Measurements from ENCODE around the gene SLC4A9.

The SLC4A9 gene, protein sequence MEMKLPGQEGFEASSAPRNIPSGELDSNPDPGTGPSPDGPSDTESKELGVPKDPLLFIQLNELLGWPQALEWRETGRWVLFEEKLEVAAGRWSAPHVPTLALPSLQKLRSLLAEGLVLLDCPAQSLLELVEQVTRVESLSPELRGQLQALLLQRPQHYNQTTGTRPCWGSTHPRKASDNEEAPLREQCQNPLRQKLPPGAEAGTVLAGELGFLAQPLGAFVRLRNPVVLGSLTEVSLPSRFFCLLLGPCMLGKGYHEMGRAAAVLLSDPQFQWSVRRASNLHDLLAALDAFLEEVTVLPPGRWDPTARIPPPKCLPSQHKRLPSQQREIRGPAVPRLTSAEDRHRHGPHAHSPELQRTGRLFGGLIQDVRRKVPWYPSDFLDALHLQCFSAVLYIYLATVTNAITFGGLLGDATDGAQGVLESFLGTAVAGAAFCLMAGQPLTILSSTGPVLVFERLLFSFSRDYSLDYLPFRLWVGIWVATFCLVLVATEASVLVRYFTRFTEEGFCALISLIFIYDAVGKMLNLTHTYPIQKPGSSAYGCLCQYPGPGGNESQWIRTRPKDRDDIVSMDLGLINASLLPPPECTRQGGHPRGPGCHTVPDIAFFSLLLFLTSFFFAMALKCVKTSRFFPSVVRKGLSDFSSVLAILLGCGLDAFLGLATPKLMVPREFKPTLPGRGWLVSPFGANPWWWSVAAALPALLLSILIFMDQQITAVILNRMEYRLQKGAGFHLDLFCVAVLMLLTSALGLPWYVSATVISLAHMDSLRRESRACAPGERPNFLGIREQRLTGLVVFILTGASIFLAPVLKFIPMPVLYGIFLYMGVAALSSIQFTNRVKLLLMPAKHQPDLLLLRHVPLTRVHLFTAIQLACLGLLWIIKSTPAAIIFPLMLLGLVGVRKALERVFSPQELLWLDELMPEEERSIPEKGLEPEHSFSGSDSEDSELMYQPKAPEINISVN

DNA sequence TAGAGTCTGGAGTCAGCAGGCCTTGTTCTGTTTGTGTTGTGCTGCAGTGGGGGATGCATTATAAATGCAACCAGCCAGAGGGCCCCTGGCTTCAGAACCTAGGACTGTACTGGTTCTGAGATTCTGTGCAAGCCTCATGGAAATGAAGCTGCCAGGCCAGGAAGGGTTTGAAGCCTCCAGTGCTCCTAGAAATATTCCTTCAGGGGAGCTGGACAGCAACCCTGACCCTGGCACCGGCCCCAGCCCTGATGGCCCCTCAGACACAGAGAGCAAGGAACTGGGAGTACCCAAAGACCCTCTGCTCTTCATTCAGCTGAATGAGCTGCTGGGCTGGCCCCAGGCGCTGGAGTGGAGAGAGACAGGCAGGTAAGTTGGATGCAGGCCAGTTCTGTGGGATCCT, at the start of gene SLC4A9:
Gene SLC4A9 (plus strand): TSS at position 94 of the 400 bp plus-strand sequence. CDS start 43 bp downstream, at position 137.
- DNase-seq (ENCODE audit: low spot score) (no peak), FAIRE-seq (no peak)

- DNase-seq (ENCODE audit: low spot score) = no peak
- FAIRE-seq = no peak
Observed at GRCh38 chr5:140310434-140310833, 49.6 kb upstream of the SLC4A9 start.

- FAIRE-seq (peak; percentile 80), DNase-seq (ENCODE audit: low spot score) (peak; percentile 87)
Observed at GRCh38 chr5:140311011-140311467, 49.0 kb upstream of the SLC4A9 start.

DNA sequence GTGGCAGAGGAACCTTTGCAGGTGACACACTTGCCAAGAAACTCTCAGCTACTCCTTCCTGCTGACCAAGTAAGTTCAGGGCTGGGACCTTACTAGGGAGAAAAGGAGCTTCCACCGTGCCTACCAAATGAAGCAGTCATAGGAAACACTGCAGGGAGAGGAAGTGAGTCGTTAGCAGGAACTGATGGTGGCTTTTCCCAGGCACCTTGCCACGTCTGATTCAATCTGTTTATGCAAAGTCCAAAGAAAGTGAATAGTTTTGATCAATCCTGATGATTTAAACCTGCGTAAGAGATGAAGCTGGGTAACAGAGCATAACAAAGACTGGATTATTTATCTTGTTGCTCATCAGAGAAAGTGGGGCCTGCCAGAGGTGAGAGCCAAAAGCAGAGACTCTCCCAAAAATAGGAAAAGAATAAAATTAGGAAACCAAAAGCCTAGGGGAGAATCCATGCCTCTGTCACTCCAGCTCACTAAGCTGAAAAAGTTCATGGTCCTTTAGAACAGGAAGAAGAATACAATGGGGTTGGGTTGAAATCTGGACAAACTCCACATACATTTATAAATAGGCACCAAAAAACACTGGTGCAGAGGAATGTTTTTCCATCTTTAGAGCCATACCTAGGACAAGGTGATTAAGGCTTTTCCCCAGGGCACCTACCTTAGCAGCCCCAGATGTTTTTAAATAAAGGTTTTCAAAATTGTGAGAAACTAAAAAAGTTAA, 47.8 kb upstream of the SLC4A9 start:
- peak; percentile 83 for FAIRE-seq
- DNase-seq (ENCODE audit: low spot score) = peak; percentile 96

GRCh38 chr5:140312791-140313189, 47.2 kb upstream of the SLC4A9 start:
- no peak for DNase-seq (ENCODE audit: low spot score)
- no peak for FAIRE-seq

GRCh38 chr5:140317859-140318258, 42.1 kb upstream of the SLC4A9 start:
- FAIRE-seq = peak; percentile 80
- DNase-seq (ENCODE audit: low spot score) = peak; percentile 84

DNA sequence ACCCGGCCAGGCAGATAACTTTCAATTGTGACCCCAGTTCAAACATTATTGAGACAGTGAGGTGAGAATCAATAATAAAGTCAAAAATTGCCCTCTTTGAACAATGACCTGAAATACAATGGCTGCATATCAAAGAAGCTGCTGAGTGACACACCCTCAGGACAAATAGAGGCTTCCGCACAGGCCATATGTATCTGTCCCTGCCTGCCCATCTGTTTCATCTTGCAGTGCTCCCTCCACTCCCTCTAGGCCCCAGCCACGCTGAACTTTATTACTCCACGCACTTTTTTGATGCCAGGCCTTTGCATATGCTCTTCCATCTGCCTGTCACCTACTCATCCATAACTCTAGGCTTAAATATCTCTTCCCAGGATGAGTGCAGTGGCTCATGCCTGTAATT, 41.2 kb upstream of the SLC4A9 start:
- FAIRE-seq (no peak), DNase-seq (ENCODE audit: low spot score) (no peak)

DNA sequence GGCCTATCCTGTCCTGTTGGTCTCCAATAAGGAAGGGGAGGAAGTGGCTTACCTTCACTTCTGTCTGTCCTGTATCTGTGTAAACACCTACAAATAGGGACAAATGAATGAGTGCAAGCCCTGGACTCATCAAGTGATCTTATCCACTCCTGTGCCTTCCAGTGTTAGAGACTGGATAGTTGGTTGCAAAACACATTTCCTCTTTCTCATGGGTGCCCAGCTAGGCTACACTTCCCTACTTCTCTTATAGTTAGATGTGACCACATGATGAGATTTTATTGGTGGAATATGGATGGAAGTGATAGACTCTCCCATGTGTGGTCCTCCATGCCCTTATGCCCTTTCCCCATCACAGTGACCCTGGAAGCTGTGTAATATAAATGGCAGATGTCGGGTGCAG, 40.2 kb upstream of the SLC4A9 start:
- DNase-seq (ENCODE audit: low spot score) (no peak), FAIRE-seq (no peak)

DNA sequence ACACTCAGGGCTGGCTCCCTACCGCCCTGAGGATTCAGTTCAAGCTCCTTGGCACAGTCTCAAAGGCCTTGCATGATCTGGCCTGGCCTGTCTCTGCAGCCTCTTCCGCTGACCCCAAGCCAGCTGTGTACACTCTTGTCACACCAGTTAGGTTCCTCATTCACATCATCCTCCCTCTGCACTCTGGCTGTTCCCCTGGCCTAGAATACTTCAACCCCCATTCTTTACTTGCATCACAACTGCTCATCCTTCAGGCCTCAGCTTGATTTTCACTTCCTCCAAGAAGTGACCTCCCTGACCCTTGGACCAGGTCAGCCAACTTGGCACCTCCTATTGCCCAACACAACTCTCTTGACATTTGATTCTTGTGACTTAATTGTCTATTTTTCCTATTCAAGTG, 38.2 kb upstream of the SLC4A9 start:
- DNase-seq (ENCODE audit: low spot score) (no peak), FAIRE-seq (no peak)

GRCh38 chr5:140322751-140323731, 37.0 kb upstream of the SLC4A9 start:
- DNase-seq (ENCODE audit: low spot score) (peak; percentile 98), FAIRE-seq (peak; percentile 89)

- DNase-seq (ENCODE audit: low spot score) = peak; percentile 86
Observed at GRCh38 chr5:140324041-140324600, 35.9 kb upstream of the SLC4A9 start.

DNA sequence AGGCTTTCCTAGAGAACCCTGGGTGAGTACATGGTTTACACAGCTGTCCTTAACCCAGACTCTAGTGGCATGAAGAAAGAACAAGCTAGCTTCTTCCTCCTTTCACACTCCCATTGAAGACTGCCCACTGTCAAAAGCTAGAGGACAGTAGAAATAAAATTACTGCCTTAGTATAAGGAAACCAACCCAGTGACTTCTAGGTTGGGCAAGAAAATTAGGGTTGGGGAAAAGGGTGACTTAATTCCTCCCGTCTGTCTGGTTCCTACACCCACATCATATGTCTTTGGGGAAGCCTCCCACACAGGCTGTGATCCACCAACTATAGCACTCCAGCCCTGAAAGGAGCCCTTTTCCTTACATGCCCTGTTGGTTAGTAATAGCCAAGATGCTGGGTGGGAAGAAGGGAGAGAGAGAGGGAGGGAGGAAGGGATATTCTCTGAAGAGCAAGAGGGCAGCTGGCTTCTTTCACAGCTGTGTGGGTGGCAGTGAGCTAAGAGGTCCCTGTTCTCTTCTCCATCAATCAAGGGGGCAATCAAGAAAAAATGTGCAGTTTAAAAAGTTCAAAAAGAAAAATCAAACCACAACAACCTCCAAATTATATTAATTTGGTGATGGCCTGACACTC, 35.3 kb upstream of the SLC4A9 start:
- DNase-seq (ENCODE audit: low spot score) = peak; percentile 56
- FAIRE-seq = no peak

More at GRCh38 chr5:140324041-140324600, 35.9 kb upstream of the SLC4A9 start:
- FAIRE-seq = peak; percentile 80

GRCh38 chr5:140325486-140325885, 34.5 kb upstream of the SLC4A9 start:
- DNase-seq (ENCODE audit: low spot score) = no peak
- FAIRE-seq = no peak

- DNase-seq (ENCODE audit: low spot score) = no peak
Observed at GRCh38 chr5:140327589-140327988, 32.4 kb upstream of the SLC4A9 start.

DNA sequence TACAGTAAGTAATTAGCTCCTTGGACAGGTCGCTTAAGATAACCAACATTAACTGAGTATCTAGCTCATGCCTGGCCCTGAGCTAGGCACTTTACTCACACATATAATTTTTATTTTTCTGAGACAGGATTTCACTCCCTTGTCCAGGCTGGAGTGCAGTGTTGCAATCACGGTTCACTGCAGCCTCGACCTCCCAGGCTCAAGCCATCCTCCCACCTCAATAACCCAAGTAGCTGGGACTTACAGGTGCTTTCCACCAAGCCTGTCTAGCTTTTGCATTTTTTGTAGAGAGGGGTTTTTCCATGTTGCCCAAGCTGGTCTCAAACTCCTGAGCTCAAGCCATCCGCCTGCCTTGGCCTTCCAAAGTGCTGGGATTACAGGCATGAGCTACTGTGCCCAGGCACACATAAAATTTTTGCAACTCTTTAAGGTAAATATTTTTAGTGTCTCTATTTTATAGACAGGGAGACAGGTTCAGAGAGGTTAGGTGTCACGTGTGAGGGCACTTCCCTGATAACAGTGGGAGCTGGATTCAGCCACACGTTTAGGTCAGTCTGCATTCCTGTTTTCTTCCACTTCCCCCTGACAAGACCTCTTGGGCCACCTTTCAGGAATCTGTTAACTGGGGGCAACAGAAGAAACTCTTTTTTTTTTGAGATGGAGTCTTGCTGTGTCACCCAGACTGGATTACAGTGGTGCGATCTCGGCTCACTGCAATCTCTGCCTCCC, 31.8 kb upstream of the SLC4A9 start:
- FAIRE-seq (no peak), DNase-seq (ENCODE audit: low spot score) (no peak)

More at GRCh38 chr5:140327589-140327988, 32.4 kb upstream of the SLC4A9 start:
- no peak for FAIRE-seq

DNA sequence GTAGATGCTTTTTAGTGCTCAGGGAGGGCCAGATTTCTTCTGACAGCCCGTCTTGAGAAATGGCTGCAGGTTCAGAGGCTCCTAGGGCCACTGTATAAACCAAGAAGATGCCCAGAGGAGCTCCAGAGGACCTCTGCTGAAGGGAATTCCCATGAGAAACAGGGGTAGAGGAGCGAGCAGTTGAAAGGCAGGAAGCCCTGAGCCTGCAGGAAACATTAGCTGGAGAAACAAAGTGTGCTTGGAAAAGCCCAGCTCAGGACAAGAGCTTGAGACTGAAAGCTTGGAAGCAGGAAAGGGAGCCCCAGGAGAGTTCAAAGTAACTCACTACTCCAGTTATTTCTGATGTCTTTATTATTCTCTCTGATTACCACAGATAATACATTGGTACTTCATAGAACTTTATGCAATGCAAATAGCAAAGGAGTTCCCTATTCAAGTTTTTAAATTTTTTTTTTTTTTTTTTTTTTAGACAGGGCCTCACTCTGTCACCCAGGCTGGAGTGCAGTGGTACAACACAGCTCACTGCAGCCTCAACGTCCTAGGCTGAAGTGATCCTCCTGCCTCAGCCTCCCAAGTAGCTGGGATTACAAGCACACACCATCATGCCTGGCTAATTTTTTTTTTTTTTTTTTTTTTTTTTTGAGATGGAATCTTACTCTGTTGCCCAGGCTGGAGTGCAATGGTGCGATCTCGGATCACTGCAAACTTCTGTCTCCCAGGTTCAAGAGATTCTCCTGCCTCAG, 30.1 kb upstream of the SLC4A9 start:
- FAIRE-seq = no peak
- no peak for DNase-seq (ENCODE audit: low spot score)

DNA sequence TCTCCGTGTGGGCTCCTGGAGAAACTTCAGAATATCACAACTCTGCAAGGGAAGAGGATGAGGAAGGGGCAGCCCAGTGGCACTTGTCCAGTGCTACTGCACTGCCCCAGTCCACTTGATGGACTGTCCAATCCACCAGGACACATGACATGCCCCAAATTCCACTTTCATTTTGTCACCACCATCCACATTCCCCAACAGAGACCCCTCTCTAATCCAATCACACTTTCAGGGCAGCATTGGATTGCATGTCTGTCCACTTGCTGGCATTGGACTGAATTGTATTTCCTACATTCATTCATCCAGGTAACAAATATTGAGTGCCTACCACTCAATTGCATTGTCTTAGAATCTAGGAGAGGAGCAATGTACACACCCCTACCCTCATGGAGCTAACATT, 28.4 kb upstream of the SLC4A9 start:
- DNase-seq (ENCODE audit: low spot score) (no peak), FAIRE-seq (no peak)

DNA sequence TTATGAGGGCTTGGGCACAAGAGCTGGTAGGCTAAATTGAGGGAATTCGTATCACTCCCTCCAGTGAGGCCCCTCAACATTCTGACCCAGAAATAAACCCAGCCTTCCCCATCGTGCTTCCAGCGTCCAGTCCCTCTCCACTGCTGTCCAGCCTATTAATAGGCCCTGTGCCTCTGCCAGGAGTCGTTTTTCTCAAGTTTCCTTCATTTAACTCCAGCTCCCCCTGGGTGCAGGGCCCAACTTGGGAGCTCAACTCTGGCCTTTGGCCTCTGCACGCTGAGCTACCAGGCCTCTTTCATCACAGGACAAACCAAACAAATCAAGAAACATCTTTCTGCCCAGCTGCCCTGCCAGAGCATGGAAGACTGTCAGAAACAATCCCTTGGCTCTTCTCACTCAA, 23.6 kb upstream of the SLC4A9 start:
- no peak for FAIRE-seq
- DNase-seq (ENCODE audit: low spot score) = no peak
